Left ventricle myocardium inferior (tissue), 1 donor: ENCODE data around the gene EFNA3. TPM values are rescaled to one million over a fixed set of nuclear protein-coding genes. Genes with fewer than 3 reads are reported as not detected.
A peak's percentile ranks its signal among the peaks of the same experiment; 100 is the strongest.

Experiments
- DNase-seq: peaks from one replicate; pipeline ENCODE4 v3.0.0-alpha.2; 2020
- H3K27ac ChIP-seq: fragments of 200-600 bp; replicated peaks from 2 replicates; pipeline ENCODE4 v1.8.0; 2021
- H3K27me3 ChIP-seq: fragments of 200-600 bp; 2 replicates; pipeline ENCODE4 v1.8.0; 2021; ENCODE audit warnings: low read depth
- H3K36me3 ChIP-seq: fragments of 200-600 bp; 2 replicates; pipeline ENCODE4 v1.8.0; 2021
- H3K4me1 ChIP-seq: fragments of 200-600 bp; 2 replicates; pipeline ENCODE4 v1.8.0; 2021
- H3K4me3 ChIP-seq: fragments of 200-600 bp; 2 replicates; pipeline ENCODE4 v1.8.0; 2021; ENCODE audit warnings: mild to moderate bottlenecking, moderate library complexity
- H3K9me3 ChIP-seq: fragments of 200-600 bp; replicated peaks from 2 replicates; pipeline ENCODE4 v1.8.0; 2021
- CTCF ChIP-seq: fragments of 200-600 bp; IDR thresholded peaks from 2 replicates; pipeline ENCODE4 v1.8.0; 2021; ENCODE audit warnings: antibody characterized with exemption, mild to moderate bottlenecking, borderline replicate concordance
- intact Hi-C: fragments of 100-400 bp; cut with micrococcal nuclease; formaldehyde crosslinking; loops from one replicate; pipeline ENCODE4 v1.11.0; 2022
- total RNA-seq: library from RNA; stranded (reverse); fragmentation: NEBNext Ultra II Directional; extraction: Animal tissue kit (Norgen Biotek cat#: 25700); gene quantifications from one replicate; pipeline ENCODE4 v1.2.1, GENCODE V29; 2021
- donor health status: DM: no; HTN: yes; CAD: no; lungs with severe emphysema.

Gene EFNA3
- total RNA-seq, 1 donor from 2014 or later: 0.71 TPM

- no peaks in the 10 kb centered on the region for H3K36me3 ChIP-seq
Measured at GRCh38 chr1:155068599-155068998, 10.0 kb upstream of the EFNA3 start.

GRCh38 chr1:155069551-155070157, 9.0 kb upstream of the EFNA3 start:
- Histone ChIP-seq H3K36me3 (no peaks in the 10 kb centered on the region), H3K27ac (no peak overlapping the region), H3K27me3 (no peaks in the 10 kb centered on the region), H3K4me1 (peaks cover 17% of the 10 kb centered on the region), H3K9me3 (no peaks in the 10 kb centered on the region), H3K4me3 (no peak overlapping the region)
- intact Hi-C loops: no loop called here
- no peak for TF ChIP-seq CTCF
- no peak for DNase-seq

More at GRCh38 chr1:155068599-155068998, 10.0 kb upstream of the EFNA3 start:
- no peak for DNase-seq
- H3K9me3 ChIP-seq: no peaks in the 10 kb centered on the region
- no peaks in the 10 kb centered on the region for H3K27me3 ChIP-seq
- H3K4me3 ChIP-seq: no peak overlapping the region
- peaks cover 27% of the 10 kb centered on the region for H3K4me1 ChIP-seq
- intact Hi-C loops: no loop called here
- H3K27ac ChIP-seq: no peak overlapping the region
- TF ChIP-seq CTCF: no peak

- Histone ChIP-seq H3K4me1 (peaks cover 17% of the 10 kb centered on the region), H3K4me3 (peak overlapping the region; percentile 66), H3K36me3 (no peaks in the 10 kb centered on the region), H3K27me3 (no peaks in the 10 kb centered on the region), H3K27ac (no peak overlapping the region), H3K9me3 (no peaks in the 10 kb centered on the region)
- no peak for TF ChIP-seq CTCF
- intact Hi-C loops: no loop called here
- no peak for DNase-seq
Measured at GRCh38 chr1:155070158-155070621, 8.4 kb upstream of the EFNA3 start.

GRCh38 chr1:155070721-155071569, 7.7 kb upstream of the EFNA3 start:
- peak; percentile 62 for TF ChIP-seq CTCF
- Histone ChIP-seq H3K27ac (peak overlapping the region; percentile 60), H3K9me3 (no peaks in the 10 kb centered on the region), H3K4me3 (peak overlapping the region; percentile 66), H3K27me3 (no peaks in the 10 kb centered on the region), H3K36me3 (no peaks in the 10 kb centered on the region), H3K4me1 (peaks cover 17% of the 10 kb centered on the region)
- intact Hi-C loops: no loop called here
- DNase-seq: peak; percentile 78

GRCh38 chr1:155071701-155072100, 6.9 kb upstream of the EFNA3 start:
- intact Hi-C loops: no loop called here
- no peaks in the 10 kb centered on the region for H3K9me3 ChIP-seq
- DNase-seq: no peak
- no peak overlapping the region for H3K4me3 ChIP-seq
- no peak for TF ChIP-seq CTCF
- no peaks in the 10 kb centered on the region for H3K27me3 ChIP-seq
- H3K4me1 ChIP-seq: peaks cover 17% of the 10 kb centered on the region
- no peaks in the 10 kb centered on the region for H3K36me3 ChIP-seq
- peak overlapping the region; percentile 60 for H3K27ac ChIP-seq
